DMS153 treated with DMSO at 0.1 percent for 48 hours (cell line): Measurements from ENCODE around the gene DAB2IP.

ENCODE experiments used
- DNase-seq: peaks from one replicate; lab custom pipeline; 2025; ENCODE audit not compliant: unreplicated experiment; lab: John Stamatoyannopoulos, UW

The DAB2IP gene

DNA sequence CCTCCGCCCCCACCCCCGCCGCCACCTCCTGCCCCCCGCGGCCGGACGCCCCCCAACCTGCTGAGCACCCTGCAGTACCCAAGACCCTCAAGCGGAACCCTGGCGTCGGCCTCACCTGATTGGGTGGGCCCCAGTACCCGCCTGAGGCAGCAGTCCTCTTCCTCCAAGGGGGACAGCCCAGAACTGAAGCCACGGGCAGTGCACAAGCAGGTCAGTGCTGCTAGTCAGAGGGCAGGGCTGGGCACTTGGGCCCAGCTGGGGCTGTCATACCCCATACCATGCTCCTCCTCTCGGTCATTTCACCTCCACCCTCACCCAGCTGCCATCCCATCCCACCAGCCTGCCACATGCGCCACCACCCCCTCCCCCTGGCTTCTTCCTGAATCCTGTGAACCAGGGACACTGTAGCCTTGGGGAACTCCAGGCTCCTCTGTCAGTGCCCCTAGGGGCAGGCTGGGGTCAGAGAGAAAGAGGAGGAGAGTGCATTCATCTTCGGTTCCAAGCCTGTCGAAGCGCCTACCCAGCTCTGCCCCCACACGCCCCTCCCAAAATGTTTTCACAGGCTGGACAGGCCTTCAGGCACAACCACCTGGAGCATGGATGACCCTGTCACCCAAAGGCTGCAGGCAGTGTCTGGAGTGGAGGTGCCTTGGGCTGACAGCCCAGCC, 122.0 kb downstream of the DAB2IP start:
- DNase-seq: no peak

DNA sequence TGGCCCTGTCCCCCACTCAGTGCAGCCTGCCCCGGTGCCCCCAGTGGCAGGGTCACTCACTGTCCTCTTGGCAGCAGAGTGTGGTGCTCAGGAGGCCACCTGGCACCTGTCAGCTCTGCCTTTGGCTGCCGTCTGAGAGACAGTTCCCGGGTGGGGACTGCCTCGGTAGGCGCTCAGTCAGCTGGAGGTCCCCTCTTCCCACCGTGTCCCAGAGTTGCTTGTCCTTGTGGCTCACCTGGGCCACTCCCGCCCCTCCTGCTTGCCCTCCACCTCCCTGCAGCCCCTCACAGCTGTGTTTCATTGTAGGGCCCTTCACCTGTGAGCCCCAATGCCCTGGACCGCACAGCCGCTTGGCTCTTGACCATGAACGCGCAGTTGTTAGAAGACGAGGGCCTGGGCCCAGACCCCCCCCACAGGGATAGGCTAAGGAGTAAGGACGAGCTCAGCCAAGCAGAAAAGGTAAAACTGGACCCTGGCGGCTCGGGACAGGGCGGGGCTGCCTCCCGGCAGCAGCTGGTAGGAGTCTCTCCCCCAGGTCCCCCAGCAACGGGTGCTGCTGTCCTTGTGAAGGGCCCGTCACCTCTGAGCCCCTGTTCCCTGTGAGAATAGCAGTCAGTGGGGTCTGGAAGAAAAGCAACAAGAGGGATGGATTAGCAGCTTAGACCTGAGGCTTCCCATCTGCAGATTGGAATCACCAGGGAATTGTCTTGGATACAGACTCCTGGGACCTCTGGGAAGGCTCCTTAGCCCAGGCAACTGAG, 122.7 kb downstream of the DAB2IP start:
- no peak for DNase-seq

DNA sequence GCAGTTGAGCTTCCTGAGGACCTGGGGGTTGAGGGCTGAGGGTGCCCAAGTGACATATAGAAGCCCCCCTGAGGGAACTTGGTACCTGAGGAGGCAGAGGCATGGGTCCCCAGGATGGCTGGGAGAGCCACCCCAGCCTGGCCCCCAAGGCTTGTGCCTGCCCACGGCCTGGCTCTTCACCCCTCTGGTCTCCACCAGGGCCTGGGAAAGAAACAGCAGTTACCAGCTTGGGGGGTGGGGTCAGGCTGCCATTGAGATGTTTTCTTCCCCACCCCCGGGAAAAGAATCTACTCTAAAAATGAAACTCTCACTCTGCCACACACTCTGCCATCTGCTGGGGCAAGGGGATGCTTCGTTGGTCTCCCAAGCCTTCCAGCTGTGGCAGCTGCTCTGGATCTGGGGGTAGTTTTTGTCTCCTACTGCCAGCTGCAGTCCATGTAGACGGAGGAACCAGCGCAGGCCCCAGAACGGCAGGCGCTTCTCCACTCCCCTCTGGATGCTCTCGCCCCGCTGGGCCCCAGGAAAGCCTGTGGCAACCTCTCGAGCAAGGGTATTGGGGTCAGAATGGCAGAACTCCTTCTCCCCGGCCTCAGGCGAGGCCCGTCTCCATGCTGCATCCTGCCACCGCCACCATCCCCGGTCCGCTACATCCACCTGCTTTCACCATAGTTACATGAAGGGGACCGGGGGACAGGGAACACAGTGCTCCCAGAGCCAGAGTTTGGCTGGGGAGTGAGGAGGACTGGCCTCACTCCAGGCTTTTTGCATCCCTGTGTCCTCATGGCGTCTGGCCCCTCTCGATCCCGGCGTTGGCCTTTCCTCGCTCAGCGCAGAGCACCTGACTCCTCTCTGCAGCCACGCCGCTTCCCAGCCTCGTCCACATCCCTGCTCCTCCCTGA, 123.5 kb downstream of the DAB2IP start:
- DNase-seq: no peak

DNA sequence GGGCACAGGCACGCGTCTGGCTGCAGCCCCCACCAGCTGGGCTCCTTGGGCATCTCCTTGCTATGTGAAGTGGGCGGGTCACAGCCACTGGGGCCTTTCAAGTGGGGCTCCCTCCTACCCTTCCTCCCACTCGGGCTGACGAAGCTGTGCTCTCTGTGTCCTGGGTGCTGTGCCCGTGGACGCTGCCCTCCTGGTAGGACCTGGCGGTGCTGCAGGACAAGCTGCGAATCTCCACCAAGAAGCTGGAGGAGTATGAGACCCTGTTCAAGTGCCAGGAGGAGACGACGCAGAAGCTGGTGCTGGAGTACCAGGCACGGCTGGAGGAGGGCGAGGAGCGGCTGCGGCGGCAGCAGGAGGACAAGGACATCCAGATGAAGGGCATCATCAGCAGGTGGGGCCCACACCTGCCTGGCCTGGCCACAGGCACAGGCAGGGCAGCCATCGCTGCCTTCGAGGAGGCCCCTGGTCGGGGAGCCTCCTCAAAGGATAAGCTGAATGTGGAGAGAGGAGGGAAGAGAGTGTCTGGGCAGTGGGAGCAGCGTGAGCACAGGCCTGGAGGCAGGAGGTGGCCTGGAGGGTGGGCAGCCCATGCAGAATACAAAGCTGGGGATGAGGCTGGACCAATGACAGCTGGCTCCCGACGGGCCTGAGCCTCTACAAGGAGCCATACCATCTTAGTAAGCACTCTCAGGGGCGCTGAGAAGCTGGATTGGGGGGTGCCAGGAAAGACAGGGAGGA, 124.7 kb downstream of the DAB2IP start:
- DNase-seq: no peak

DNA sequence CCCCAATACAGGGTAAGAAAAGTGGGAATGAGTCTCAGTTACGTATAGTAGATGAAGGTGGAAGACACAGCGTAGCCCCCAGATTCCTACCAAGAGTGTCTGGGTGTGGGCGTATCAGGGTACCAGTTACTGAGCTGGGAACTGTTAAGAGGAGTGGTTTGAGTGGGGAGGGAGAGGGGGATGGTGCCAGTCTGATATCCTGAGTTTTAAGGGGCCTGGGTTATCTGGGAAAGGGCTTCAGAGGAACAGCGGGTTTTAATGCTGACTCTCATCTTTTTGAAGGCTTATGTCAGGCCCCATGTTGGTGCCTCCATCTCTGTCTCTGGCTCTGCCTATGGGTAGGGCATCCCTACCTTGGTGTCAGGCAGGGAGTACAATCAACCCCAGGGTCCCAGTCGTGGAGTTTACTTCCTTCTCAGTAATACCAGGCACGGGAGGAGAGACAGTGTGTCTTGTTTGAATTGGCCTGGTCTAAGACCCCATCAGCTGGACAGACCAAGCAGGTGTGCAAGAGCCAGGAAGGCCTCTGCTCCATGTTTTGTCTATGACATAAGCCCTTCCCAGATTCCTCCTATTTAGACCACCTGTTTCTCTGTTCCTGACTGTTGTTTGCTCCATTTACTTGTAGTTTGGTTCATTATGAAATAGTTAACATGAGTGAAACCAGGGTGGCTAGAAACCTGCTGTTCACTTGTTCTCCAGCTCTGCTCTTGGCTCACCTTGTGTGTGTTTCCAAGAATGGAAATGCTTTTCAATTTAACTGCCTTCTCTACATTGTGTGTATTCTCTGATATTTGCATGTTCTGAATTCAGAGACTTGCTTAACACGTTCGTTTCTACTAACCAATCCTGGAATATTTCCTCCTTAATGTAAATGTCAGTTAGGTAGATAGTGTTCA, 125.6 kb downstream of the DAB2IP start:
- no peak for DNase-seq

DNA sequence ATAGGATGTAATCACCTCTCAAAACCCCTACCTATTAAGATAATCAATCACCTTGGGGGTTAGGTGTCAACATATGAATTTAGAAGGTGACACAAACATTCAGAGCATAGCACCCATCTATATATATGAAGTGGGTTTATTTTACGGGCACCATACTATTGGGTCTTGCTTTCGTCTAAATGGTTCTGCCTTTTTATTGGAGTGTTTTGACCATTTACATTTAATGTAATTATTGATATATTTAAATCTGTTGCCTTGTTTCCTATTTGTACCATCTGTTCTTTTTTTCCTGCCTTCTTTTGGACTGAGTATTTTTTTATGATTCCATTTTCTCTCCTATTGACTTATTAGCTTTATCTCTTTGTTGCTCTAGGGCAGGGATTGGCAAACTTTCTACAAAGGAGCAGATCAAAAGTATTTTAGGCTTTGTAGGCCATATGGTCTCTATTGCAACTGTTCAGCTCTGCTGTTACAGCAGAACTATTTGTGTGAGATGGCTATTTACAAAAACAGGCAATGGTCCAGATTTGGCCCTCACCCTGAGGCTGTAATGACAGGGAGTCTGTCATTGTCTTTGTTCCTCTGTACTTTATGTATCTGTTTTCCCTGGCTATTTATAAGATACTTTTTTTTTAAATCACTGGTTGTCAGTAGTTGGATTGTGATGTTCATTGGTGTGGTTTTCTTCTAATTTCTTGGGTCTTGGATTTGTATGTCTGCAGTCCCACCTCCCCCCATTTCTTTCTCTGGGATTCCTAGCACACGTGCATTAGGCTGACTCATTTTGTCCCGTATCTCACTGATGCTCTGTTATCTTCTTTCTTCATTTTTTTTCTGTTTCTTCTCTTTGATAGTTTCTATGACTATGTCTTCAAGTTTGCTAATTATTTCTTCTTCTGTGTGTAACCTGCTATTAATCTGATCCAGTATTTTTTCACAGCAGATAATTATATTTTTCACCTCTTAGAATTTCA, 127.1 kb downstream of the DAB2IP start:
- DNase-seq: no peak

DNA sequence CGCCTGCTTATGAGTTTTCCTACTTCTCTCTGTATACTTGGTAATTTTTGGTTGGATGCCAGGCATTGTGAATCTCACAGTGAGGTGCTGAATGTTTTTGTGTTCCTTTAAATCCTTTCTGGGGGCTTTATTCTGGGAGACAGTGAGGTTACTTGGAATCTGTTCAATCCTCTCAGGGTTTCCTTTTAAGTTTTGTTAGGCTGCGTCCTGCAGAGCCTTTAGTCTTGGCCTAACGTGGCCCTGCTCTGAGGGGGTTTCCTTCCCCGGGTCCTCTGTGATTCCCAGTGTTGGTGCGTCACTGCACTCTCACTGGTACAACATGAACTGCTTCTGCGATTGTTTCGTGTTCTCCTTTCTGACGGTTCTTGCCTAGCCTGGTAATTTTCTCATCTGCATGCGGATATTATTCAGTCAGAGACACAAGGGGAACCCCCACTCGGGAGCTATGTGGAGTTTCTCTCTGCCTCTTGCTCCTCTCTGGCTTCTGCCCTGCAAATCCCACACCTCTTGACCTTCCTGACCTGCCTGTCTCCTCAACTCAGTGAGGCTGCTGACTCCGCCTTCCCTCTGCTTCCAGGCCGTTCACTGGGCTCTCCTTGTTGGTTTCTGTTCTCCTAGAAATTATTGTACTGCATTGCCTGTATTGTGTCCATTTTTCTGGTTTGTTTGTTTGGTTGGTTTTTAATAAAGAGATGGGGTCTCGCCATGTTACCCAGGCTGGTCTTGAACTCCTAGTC, 128.1 kb downstream of the DAB2IP start:
- no peak for DNase-seq

DNA sequence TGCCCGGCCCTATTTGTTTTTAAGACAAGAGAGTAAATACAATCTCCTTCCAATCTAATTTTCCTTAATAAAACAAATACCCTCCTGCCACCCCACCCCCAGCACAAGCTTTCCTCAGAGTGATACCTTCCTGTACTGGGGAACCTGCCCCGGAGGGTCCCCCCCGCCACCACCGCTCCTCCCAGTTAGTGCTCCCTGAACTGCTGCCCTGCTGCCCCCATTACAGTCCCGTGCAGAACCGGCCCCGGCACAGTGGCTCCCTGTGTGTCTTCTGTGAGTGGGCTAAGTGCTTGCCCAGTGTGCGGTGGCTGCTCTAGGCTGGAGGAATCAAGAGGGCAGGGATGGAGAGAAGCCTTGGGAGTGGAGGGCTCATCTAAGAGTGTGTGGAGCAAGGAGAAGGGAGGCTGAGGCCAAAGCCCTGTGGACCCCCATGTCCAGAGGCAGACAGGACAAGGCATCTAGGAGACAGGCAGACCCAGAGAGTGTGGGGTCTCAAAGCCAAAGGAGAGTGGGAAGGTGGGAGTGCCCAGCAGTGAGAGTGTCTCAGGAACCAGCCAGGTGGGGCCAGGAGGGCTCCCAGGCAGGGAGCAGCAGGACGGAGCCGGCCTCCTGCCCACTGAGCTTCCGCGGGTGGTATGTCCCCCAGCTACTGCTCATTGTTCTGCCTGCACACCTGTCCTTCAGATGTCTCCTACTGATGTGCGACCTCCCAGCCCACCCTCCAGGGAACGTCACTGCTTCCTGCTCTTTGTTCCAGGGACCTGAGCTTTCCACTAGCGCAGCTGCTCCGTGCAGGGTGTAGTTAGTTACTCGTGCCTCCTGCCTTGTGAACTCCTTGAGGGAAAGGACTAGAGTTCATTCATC, 129.0 kb downstream of the DAB2IP start:
- DNase-seq: no peak

DNA sequence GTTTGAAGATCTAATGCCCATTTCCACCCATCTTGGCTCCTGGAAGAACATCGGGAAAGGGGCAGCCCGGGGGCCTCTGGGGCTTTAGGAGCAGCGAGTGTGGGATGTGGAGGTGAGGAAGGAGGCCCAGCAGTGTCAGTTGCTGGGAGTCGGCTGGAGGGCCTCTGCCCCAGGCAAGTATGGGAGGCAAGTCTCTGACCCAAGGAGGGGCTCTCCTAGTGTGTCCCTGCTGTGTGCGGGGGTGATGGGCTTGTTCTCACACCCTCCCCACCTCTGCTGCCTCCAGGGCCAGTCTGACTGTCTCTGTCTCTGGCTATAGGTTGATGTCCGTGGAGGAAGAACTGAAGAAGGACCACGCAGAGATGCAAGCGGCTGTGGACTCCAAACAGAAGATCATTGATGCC, 129.7 kb downstream of the DAB2IP start:
- DNase-seq: no peak

DNA sequence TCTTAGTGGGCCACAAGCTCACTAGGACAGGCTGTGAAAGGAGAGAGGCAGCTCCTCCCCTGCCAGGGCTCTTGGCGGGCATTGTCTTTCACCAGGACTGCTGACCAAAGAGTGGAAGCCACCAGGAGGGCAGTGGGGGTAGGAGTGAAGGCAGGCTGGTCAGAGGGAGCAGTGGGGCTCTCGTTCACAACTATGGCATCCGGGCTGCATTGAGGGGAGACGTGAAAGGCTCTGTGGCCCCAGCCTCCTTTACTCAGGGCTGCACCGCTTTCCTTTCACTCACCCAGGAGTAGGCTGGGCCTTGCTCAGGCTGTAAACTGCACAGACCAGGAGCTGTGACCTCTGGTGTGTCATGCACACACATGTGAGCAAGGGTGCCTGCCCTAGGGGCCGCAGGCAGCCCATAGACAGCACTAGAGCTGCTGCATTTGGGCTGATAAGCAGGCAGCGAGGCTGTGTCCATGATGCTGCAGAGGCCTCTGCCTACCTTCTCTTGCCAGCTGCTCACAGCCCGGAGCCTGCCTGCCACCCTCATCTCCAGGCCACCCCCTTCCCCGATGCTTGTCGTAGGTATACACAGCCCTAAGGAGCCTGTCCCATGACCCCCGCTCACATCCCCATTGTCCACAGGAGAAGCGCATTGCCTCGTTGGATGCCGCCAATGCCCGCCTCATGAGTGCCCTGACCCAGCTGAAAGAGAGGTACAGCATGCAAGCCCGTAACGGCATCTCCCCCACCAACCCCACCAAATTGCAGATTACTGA, 130.4 kb downstream of the DAB2IP start:
- no peak for DNase-seq

DNA sequence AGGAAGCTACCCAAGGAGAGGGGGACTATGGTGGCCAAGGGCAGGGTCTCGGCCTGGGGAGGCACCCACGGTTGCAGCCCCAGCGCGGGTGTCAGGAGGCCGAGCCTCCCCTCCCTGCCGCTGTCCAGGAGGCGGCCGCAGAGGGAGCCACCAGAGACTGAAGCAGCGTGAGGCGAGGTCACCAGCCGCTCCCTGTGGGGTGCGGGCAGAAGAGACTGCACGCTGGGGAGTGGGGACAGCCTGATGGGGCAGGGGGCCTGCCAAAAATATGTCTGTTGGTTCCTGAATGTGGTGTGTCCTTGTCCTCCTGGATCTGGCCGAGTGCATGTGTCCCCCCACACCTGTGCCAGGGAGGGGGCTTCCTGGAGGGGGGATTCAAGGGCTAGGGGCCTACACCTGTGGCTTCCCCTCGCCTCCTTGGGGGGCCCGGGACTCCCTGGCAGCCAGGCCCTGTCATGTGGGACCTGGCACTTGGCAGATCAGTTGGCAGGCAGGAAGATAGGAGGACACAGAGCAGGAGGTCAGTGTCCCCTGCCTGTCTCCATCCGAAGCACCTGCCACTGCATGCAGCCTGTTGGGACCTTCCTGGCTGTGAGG, 131.2 kb downstream of the DAB2IP start:
- DNase-seq: no peak

DNA sequence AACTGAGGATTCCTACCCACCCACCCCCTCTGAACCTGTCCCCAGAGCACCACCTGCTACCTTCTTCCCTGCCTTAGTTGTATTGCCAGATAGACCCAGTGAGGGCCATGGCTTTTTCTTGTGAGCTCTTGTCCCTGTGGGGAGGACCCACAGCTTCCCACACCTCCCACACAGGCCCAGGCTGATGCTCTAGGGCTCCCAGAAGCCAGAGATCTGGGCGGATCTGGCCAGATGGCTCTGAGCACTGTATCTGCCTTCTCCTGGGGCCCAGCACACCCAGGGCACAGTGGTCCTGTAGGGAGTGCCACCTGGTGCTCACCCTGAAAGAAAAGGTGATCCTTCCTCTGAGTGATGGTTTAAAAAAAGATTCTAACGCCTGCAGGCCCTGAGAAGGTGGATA, 131.7 kb downstream of the DAB2IP start:
- no peak for DNase-seq

DNA sequence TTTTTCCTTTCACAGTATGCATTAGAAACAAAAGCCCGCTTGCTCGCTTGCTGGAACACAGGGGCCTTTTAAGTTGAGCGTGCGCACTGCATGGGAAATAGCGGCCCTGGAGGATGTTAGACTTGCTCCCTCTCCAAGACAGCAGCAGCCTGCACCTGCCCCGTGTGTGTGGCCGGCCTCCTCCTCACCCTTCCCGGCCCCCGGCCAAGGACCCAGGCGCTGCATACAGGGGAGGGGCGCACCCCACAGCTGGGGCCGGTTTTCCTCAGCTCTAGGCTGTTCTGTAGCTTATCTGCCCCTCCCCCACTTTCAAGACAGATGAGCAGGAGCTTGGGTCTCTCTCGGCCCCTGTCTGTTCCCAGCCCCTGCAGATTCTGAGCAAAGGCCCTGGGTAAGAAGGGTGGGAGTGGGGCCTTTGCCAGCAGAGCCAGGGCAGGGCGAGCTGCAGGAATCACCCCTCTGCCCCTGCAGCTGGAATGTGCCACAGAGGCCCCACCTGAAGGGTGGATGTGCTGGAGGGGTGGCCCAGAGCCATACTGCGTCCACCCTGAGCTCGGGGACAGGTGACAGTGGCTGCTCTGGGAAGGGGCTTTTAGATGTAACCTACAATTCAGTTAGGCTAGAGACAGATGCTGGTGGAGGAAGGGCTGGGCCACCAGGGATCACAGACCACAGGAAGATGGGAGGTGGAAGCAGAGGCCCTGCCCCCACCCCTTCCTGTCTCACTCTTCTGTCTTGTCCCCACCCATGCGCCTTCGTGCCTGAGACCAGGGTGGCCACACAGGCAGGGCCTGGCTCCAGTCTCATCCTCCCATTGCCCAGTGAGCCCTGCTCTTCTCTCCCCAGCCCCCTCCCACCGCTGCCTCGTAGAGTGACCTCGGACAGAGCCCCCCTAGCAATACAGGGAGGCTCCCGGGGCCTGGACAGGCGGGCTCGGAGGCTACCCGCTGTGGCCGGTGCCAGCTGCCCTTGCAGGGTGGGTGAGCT, 132.4 kb downstream of the DAB2IP start:
- DNase-seq: no peak

DNA sequence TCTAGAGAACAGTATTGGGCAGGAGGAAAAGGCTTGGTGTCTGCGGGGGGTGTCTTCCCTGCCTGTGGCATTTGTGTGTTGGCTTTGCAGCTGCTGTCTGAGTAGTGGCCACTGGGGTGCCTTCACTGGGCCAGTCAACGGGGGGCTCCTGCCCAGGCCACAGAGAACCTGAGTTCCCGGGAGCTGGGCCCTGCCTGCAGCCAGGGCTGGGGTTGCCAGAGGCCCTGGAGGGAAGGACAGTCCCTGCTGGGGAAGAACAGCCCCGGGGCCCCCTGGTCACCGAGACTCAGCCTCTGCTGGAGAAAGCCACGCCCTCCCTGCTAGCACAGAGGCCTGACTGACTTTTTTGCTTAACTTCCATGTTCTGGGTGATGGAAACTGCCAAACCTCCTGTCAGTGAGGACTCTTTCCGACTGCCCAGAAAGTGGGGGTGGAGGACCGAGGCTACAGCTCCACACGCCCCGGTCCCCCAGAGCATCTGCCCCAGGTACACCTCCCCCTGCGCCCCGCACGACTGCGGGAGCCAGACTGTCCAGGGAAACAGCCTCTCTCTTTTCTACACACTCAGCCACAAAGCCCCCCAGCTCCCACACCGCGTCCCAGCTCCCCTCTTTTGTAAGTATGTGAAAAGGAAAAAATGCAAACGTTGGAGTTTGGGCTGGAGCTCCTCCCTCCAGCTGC, 133.4 kb downstream of the DAB2IP start:
- no peak for DNase-seq
